Ramos (cell line): ENCODE measurements around the gene DAZL.

Source experiments
- in situ Hi-C: fragments of 300-500 bp; cut with MboI; formaldehyde crosslinking; loops from one replicate; pipeline ENCODE4 v1.14.3; 2022; ENCODE audit warnings: low sequenced_read_pairs; ENCODE audit not compliant: unreplicated experiment

The DAZL gene, protein sequence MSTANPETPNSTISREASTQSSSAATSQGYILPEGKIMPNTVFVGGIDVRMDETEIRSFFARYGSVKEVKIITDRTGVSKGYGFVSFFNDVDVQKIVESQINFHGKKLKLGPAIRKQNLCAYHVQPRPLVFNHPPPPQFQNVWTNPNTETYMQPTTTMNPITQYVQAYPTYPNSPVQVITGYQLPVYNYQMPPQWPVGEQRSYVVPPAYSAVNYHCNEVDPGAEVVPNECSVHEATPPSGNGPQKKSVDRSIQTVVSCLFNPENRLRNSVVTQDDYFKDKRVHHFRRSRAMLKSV

DNA sequence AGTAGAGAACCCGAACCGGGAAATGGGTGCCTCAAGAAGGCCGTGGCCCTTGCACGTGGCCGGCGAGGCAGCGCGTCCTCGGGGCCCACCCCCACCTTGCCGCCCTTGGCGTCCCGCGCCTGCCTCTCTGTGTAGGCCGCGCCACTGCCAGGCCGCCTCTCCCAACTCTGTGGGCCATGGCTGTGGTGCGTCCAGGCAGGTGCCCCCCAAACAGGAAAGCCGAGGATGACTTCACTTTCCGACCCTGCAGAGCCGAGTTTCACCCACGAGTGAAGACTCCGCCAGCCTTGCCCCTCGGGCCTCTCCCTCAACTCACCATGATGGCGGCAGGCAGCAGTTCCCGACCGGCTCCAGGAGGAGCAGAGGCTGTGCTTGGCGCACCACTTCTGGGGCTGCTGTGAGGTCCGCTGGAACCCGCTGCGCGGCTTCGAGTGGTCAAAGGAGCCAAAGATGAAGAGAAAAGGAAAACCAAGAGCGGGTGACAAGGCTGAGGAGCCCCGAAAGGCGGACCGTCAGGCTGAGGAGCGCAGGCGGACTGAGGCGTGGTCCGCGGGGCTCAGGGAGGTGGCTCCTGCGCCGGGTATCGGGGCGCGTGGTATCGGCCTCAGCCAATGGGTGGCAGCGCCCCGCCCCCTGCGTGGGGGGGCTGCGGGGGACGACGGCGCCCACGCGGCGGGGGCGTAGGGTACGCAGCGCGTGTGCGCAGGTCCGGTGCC, at the start of gene DAZL:
DAZL (minus strand) TSS at position 537 of the 716 bp plus-strand sequence; CDS start at position 319, 218 bp downstream.
- in situ Hi-C loops = loop anchor here (10.0 to 25.0 kb wide), 3 partner anchors 630 to 1232 kb away; no protein-coding TSS in a partner anchor

DNA sequence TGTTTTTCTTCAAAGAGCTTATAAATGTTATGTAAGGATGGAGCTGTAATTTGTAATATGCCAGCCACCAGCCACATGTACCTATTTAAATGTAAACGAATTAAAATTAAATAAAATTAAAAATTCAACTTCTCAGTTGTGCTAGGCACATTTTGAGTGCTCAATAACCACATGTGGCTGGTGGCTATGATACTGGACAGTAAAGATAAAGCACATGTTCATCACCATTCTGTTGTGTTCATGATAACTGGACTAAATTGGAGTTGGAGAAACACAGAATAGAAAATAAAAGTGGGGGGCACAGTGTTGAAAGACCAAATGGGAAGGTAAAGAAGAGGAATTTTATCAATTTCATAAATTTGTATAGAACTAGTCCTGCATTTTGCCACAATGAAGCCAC, 49.8 kb upstream of the DAZL start:
- in situ Hi-C loops = no loop called here

DNA sequence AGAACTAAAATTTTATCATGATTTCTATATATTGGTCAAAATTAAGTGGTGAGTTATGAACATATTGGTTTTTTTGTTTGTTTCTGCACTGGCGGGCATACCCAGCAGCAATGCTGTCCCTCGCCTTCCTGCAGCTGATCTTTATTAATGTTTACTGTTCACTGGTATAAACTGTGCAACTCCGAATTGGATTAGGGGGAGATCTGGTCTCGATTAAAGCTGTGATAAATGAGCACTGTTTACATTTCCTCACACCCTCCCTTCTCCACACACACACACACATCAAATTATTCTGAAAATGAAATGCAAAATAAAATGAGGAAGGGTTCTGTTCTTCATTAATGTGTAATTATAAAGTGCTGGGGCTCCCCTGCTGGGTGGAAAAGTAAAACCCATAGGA, 48.5 kb upstream of the DAZL start:
- in situ Hi-C loops = no loop called here

DNA sequence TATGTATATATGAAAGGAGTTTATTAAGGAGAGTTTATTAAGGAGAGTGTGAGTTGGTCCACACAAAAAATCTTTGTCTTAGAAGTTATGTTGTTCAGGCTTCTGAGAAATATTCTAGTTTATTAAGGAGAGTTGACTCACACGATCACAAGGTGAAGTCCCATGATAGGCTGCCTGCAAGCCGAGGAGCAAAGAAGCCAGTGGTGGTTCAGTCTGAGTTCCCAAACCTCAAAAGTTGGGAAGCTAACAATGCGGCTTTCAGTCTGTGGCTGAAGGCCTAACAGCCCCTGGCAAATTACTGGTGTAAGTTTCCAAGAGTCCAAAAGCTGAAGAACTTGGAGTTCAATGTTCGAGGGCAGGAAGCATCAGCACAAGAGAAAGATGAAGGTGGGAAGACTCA, 42.4 kb upstream of the DAZL start:
- in situ Hi-C loops = no loop called here

DNA sequence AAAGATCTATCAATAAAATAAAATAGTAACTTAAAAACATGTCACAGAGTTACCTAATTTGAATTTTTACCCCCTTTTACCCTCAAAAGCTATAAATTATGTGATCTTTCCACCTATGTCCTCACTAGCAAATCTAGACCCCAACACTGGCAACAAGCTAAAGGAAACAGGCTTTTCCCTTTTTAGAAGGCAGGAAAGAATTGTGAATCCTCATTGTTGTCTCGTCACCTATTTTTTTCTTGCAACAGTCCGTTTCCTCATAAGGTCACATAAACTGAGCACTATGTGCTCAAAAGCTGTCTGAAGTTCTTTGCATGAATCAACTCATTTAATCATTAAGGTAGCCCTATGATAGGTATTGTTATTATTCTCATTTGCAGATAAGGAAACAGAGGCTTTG, 34.6 kb upstream of the DAZL start:
- in situ Hi-C loops = no loop called here

DNA sequence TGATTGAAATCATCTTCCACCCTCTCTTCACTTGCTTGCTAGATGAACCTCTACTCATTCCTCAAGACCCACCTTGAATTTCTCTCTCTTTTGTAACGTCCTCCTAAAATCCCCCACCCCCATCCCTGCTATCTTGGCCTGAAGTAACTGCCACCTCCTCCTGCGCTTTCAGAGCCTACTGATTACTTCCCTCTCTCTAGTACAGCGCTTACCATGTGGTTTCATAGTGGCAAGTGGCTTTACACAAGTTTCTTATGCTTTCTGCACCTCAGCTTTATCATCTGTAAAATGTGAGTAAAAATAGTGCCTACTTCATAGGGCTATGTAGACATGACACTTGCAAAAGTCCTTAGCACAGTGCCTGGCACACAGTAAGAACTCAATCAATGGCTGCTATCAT, 28.7 kb upstream of the DAZL start:
- in situ Hi-C loops = no loop called here

DNA sequence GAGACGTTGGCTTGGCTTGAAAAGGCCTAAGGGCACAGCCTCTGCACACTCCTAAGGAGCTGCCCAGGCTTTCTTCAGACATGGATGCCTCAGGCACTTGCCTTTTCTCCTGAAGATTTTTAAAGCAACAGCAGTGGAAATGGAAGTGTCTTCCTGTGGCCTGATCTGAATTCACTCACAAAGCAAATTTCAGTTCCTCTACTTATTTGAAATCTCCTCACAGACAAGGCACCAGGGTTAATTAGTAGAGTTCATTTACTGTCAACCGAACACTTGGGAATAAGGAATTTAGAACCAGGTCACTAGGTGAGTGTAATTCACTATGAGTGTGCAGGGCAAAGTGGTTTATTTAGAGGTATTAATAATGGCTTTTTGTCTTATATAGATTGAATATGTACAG, 27.2 kb upstream of the DAZL start:
- in situ Hi-C loops = no loop called here

DNA sequence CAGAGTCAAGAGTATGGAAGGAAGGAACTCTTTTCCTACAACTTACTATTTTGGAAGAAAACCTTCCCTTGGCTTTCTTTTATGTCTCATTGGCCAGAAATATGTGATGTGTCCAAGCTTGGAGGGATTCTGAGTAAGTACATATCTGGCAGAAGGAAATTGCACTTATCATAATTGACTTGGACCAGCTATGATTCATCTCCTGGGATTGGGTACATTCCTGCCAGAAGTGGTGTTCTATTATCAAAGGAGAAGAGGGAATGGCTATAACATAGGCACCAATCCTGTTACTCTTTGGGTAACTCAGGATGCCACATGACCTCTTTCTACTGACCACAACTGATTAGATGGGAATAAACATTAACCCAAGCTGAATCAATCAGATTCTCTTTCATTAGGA, 13.5 kb upstream of the DAZL start:
- in situ Hi-C loops = loop anchor here (25.0 kb wide), 2 partner anchors 794 to 1219 kb away; no protein-coding TSS in a partner anchor

DNA sequence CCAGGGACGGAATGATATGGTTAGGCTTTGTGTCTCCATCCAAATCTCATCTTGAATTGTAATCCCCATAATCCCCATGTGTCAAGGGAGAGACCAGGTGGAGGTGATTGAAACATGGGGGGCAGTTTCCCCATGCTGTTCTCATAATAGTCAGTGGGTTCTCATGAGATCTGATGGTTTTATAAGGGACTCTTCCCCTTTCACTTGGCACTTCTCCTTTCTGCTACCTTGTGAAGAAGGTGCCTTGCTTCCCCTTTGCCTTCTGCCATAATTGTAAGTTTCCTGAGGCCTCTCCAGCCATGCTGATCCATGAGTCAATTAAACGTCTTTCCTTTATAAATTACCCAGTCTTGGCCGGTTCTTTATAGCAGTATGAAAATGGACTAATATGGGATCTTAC, 11.9 kb upstream of the DAZL start:
- in situ Hi-C loops = loop anchor here (25.0 kb wide), 2 partner anchors 795 to 1220 kb away; no protein-coding TSS in a partner anchor

DNA sequence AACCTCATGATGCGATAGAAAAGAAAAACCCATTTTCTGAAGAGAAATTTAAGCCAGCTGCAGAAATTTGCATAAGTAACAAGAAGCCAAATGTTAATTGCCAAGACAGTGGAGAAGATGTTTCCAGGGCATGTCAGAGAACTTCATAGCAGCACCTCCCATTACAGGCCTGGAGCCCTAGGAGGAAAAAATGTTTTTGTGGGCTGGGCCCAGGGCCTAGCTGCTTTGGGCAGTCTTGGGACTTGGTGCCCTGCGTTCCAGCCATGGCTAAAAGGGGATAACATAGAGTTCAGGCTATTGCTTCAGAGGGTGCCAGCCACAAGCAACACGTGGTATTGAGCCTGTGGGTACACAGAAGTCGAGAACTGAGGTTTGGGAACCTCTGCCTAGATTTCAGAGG, 10.9 kb upstream of the DAZL start:
- in situ Hi-C loops = loop anchor here (25.0 kb wide), 2 partner anchors 796 to 1221 kb away; no protein-coding TSS in a partner anchor

DNA sequence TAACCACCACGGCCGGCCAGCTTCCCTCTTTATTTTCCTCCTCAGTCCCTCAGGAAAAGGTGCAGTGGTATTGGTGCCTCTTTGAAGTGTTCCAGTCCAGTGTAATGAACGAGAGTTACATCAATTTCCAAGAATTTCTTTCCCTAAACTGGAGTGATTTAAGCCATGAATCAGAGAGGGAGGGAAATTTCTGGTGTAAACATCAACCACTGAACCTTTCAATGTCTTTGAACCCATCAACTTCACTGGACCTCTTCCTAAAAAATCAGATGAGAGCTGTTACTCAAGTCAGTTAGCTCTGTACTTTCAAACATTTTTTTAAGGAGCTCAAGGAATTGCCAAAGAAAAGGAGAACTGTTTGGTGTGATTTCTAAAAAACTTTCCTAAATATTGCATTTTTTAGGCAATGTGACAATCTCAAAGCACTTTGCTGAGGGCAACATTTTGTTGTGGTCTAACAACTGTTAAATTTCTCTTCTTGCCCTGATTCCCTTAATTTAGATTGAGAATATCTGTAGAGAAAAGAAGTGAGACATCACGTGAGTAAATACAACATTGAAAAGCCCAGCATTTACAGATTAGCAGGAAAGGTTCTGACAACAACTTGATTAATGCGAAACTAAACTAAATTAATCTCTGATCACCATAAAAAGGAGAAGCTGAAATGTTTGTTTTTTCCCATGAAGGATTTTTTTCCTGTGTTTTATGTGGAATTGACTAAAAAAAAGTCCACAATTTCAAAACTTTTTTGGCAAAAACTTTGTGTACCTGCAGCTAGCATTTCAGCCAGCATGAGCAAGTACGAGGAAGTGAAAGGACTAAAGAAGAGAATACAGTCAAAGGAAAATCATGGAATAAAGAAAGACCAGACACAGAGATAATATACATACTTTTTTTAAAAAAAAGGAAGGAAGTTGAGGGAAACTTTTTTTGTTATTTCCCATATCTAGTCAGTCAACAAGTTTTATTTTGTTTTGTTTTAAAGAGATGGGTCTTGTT, 9.1 kb upstream of the DAZL start:
- in situ Hi-C loops = loop anchor here (25.0 kb wide), 2 partner anchors 798 to 1223 kb away; no protein-coding TSS in a partner anchor

DNA sequence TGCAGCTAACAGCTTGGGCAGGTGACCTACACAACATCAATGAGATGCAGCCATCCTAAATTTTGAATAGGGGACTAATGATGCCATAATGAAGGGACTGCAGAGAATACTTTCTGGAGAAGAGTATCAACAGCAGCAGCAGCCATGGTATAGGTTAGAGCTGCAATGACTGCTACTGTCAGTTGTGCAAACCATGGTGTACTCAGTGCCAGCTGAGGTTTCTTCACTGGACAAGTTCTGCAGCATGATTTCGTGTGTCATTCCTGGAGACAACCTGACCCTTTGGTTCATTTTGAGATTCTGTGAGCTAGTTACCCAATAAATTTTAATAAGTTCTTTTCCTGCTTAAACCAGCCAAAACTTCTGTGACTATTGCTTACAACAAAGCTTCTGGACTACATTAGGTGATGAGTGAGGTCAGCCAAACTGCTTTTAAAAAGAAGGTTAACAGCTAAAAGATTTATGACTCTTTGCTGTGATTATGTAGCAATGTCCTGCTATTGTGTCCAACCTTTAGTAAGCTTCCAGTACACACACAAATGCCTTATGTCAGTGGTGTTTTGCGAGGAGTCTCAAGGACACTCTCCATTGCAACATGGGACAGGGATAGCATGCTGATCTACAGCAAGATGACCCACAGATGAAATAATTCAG, 4.8 kb upstream of the DAZL start:
- in situ Hi-C loops = loop anchor here (10.0 to 25.0 kb wide), 3 partner anchors 625 to 1227 kb away; no protein-coding TSS in a partner anchor

DNA sequence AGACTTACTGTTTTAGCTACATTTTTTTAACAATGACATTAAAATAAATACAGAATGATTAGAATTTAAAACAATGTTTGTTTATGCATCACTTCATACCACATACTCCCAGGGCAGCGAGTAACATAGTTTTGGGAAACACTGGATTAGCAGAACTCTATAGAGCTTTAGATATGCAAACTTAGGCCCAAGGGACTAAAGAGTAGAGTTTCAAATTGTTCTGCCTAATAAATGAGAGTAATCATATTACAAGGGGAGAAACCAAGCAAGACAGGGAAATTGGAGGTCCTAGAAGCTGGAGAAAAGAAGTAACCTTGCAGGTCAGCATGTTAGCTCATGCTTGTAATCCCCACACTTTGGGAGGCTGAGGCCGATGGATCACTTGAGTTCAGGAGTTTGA, 3.6 kb upstream of the DAZL start:
- in situ Hi-C loops = loop anchor here (10.0 to 25.0 kb wide), 3 partner anchors 626 to 1228 kb away; no protein-coding TSS in a partner anchor

DNA sequence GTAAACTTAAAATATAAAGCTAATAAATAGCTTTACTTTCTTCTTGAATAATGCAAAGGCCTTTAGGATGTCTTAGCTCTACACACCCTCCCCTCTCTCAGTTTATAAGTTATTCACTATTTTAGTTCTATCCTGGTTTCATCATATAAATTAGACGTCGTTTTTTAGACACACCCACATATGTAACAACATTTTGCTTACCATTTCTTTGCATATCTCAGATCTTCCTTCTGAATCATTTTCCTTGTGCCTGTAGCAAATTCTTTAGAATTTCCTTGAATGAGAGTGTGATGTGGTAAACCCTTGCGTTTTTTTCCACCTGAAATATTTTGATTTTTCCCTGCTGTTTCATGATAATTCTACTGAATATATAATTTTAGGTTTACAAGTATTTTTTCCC, 2.5 kb upstream of the DAZL start:
- in situ Hi-C loops = loop anchor here (10.0 to 25.0 kb wide), 3 partner anchors 627 to 1230 kb away; no protein-coding TSS in a partner anchor

DNA sequence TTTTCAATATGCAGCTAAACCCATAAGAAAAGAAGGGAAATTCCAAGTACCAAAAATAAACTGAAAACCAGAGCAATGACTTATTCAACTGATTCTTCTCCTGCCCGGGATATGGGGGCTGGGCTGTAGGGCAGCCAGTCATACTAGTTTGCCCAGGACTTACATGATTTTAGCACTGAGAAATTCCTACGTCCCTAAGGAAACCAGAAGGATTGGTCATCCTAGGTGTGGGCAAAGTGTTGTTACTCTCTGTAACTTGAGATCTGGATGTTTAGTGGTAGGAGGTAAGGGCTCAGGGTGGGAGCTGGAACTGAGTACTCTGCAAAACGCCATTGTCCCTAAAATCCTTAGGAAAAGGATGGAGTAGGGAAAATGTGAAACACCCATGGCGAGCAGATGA, 1.2 kb upstream of the DAZL start:
- in situ Hi-C loops = loop anchor here (10.0 to 25.0 kb wide), 3 partner anchors 628 to 1231 kb away; no protein-coding TSS in a partner anchor

DNA sequence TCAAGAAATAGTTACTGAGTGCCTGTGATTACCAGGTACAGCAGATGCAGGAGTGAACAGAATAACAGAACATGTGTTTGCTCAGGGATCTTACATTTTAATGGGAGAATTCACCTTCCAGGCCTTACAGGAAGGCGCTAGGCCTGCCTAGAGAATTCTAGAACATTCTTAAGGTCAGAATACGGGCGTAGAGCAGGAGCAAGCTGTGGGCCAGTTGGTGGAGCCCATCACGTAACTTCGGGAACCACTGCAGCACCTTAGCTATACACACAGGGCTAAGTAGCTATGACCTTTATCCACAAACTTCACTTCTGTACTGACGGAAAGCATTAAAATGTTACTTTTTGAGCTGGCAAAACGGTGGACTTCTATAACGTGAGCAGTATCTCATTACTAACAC, 743 bp upstream of the DAZL start:
- in situ Hi-C loops = loop anchor here (10.0 to 25.0 kb wide), 3 partner anchors 629 to 1231 kb away; no protein-coding TSS in a partner anchor

DNA sequence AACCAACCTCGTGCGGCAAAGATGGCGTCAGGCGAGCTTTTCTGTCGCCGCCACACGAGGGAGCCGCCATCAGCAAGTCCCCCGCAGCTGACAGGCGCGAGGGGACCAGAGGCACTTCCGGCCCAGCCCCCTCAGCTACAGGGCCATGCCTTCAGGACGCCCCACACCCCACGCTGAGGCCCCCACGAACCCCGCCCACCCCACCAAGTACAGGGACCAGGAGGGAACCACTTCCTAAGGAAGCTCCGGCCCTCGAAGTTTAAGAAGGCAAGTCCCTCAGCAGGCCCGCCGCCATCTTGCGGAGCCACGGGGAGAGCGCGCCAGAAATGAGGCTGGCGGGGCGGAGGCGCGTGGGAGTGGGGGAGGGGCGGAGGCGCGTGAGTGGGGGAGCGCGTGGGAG, 790 bp downstream of the DAZL start:
- in situ Hi-C loops = loop anchor here (10.0 to 25.0 kb wide), 3 partner anchors 630 to 1233 kb away; no protein-coding TSS in a partner anchor

DNA sequence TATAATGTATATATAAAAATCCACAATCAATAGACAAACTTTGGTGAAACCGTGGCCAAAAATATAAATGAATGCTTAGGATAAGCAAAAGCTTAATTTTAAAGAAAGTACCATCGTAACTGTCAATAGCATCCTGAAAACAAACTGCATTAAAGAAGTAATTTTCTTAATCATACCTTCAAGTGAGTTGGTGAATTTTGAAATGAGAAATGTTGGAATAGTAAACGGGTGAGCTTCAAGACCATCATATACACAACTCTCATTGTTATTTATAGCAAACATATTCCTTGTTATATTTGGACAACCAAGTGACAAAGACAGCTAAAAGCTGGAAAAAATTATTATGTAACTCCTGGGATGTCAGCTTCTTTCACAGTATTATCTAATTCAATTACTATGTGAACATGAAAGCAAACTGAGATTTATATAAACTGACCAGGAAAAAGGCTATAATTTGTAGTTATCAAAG, 3.7 kb downstream of the DAZL start:
- in situ Hi-C loops = loop anchor here (10.0 to 25.0 kb wide), 3 partner anchors 633 to 1236 kb away; no protein-coding TSS in a partner anchor
